ENCODE measurements around the gene YPEL2. TPM values are rescaled to one million over a fixed set of nuclear protein-coding genes. Genes with fewer than 3 reads are reported as not detected.

The YPEL2 gene
- total and polyA plus RNA-seq, 2 donors (not counting 3 experiments of a cell fraction or from before 2014, with no cell fraction given) = 36.5 to 66.8 TPM

GRCh38 chr17:59372138-59372751 lies 40.8 kb downstream of the YPEL2 start:
- Histone ChIP-seq H3K4me1 (ENCODE audit: control insufficient read depth, extremely low read depth, insufficient read depth, low read length) (peaks cover 51% of the 10 kb centered on the region), H3K27ac (ENCODE audit: insufficient read depth, low read depth, low read length) (peak overlapping the region; percentile 71), H3K9me3 (replicated peaks; ENCODE audit: control insufficient read depth, insufficient read depth, low read length) (no peaks in the 10 kb centered on the region), H3K4me3 (replicated peaks in 1 of 3; ENCODE audit: insufficient read depth in 1 of 3, low read depth in 1 of 3, low read length in 3 of 3) (no peak overlapping the region), H3K9ac (replicated peaks; ENCODE audit: extremely low read depth, insufficient read depth, low read length) (peak overlapping the region; percentile 32), H3K36me3 (ENCODE audit: control insufficient read depth in 2 of 2, extremely low read depth in 1 of 2, insufficient read depth in 2 of 2, low read length in 2 of 2) (no peaks in the 10 kb centered on the region), H3K4me2 (ENCODE audit: insufficient read depth, low read length) (peak overlapping the region; percentile 44), H4K20me1 (replicated peaks; ENCODE audit: control insufficient read depth, extremely low read depth, insufficient read depth, low read length) (no peaks in the 10 kb centered on the region), H3K27me3 (ENCODE audit: control insufficient read depth in 2 of 2, insufficient read depth in 2 of 2, low read length in 2 of 2) (no peaks in the 10 kb centered on the region), H3K79me2 (ENCODE audit: control insufficient read depth, insufficient read depth, low read length) (peaks cover 41% of the 10 kb centered on the region), H2AFZ (ENCODE audit: low read depth, low read length) (no peak overlapping the region), H3K9me1 (replicated peaks; ENCODE audit: control insufficient read depth, extremely low read depth, insufficient read depth, low read length) (no peaks in the 10 kb centered on the region)
- FAIRE-seq = peak; percentile 83
- intact Hi-C loops (cut with micrococcal nuclease) = loop anchor here (2.0 kb wide), 1 partner anchor 69 kb away; no protein-coding TSS in a partner anchor
- dilution Hi-C loops (cut with MboI; ENCODE audit: extremely low pct_ligation_motif_present, low sequenced_read_pairs) = no loop called here
- ChIA-PET POLR2A (no interaction called here), CTCF (no interaction called here)
- peak; percentile 93 for DNase-seq (ENCODE audit: low read depth, low spot score)
- no peak for TF ChIP-seq EZH2 (IDR thresholded peaks at IDR 0.05; ENCODE audit: borderline replicate concordance, low read depth, low read length, severe bottlenecking)
- peak; percentile 37 for TF ChIP-seq FOS (IDR thresholded peaks at IDR 0.05; ENCODE audit: borderline replicate concordance, insufficient read depth, low read length)
- peak; percentile 87 for TF ChIP-seq GATA2 (IDR thresholded peaks at IDR 0.05; ENCODE audit: insufficient read depth, insufficient read length, low read depth, low read length)
- TF ChIP-seq POLR2A (IDR thresholded peaks at IDR 0.05; ENCODE audit: low read depth, low read length) = no peak
- TF ChIP-seq MYC (IDR thresholded peaks at IDR 0.05; ENCODE audit: low read depth, low read length) = no peak
- no peak for TF ChIP-seq POLR2AphosphoS5 (IDR thresholded peaks at IDR 0.05; ENCODE audit: insufficient read depth, low read depth, low read length)
- TF ChIP-seq, protein P1, sequence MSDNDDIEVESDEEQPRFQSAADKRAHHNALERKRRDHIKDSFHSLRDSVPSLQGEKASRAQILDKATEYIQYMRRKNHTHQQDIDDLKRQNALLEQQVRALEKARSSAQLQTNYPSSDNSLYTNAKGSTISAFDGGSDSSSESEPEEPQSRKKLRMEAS (IDR thresholded peaks at IDR 0.05; ENCODE audit: insufficient read depth, insufficient read length) = no peak
- no TSS peak for BruUV-seq (replicated peaks)
